GM23338 (cell line): ENCODE results near the gene TAS2R30. TPM values are rescaled to one million over a fixed set of nuclear protein-coding genes. Genes with fewer than 3 reads are reported as not detected.

Experiments used
- ATAC-seq: fragments of 200-7000 bp; cut with Tn5 transposase; 3 replicates; pipeline ENCODE4 v1.9.1; 2020
- DNase-seq: peaks from one replicate; pipeline ENCODE4 v3.0.0-alpha.2; 2015; ENCODE audit warnings: low spot score
- H2AFZ ChIP-seq: fragments of 200-600 bp; sonication (generic); 2 replicates; pipeline ENCODE4 v1.8.0; 2016; ENCODE audit warnings: antibody characterized with exemption, mild to moderate bottlenecking, moderate library complexity
- H3F3A ChIP-seq: fragments of 200-600 bp; sonication (generic); replicated peaks from 2 replicates; pipeline ENCODE4 v1.8.0; 2017; ENCODE audit warnings: antibody characterized with exemption, mixed run types, low read depth
- H3K27ac ChIP-seq: fragments of 200-600 bp; sonication (generic); 2 replicates; pipeline ENCODE4 v1.6.1; 2016; ENCODE audit warnings: low read depth
- H3K27me3 ChIP-seq: fragments of 200-600 bp; sonication (generic); 2 replicates; pipeline ENCODE4 v1.8.0; 2016; ENCODE audit warnings: mild to moderate bottlenecking, mixed run types, moderate library complexity; ENCODE audit not compliant: insufficient read depth
- H3K36me3 ChIP-seq: fragments of 200-600 bp; sonication (generic); 2 replicates; pipeline ENCODE4 v1.8.0; 2016; ENCODE audit warnings: mild to moderate bottlenecking; ENCODE audit not compliant: insufficient read depth
- H3K4me1 ChIP-seq: fragments of 200-600 bp; sonication (generic); 2 replicates; pipeline ENCODE4 v1.8.0; 2016; ENCODE audit warnings: mild to moderate bottlenecking, moderate library complexity; ENCODE audit not compliant: insufficient read depth
- H3K4me2 ChIP-seq: fragments of 200-600 bp; sonication (generic); 2 replicates; pipeline ENCODE4 v1.7.1; 2017; ENCODE audit warnings: mixed run types
- H3K4me3 ChIP-seq: fragments of 200-600 bp; sonication (generic); 2 replicates; pipeline ENCODE4 v1.6.1; 2016; ENCODE audit warnings: mixed run types
- H3K79me2 ChIP-seq: fragments of 200-600 bp; sonication (generic); replicated peaks from 2 replicates; pipeline ENCODE4 v1.8.0; 2017; ENCODE audit warnings: mild to moderate bottlenecking; ENCODE audit not compliant: insufficient read depth
- H3K9me2 ChIP-seq: fragments of 200-600 bp; sonication (generic); 2 replicates; pipeline ENCODE4 v1.8.0; 2017; ENCODE audit not compliant: insufficient read depth
- H4K20me1 ChIP-seq: fragments of 200-600 bp; sonication (generic); replicated peaks from 2 replicates; pipeline ENCODE4 v1.8.0; 2017; ENCODE audit warnings: mild to moderate bottlenecking; ENCODE audit not compliant: insufficient read depth
- H3K27ac Mint-ChIP-seq: 2 replicates; pipeline ENCODE4 v1.8.0; 2020; ENCODE audit warnings: inconsistent platforms, mild to moderate bottlenecking, moderate library complexity, mixed read lengths
- H3K27me3 Mint-ChIP-seq: 3 replicates; pipeline ENCODE4 v1.8.0; 2022; ENCODE audit warnings: low read depth, mild to moderate bottlenecking, moderate library complexity, mixed read lengths, inconsistent platforms; ENCODE audit not compliant: insufficient read depth, poor library complexity
- H3K36me3 Mint-ChIP-seq: 3 replicates; pipeline ENCODE4 v1.8.0; 2021; ENCODE audit warnings: low read depth, mild to moderate bottlenecking, inconsistent platforms, moderate library complexity, mixed read lengths
- H3K4me1 Mint-ChIP-seq: 3 replicates; pipeline ENCODE4 v1.8.0; 2020; ENCODE audit warnings: mild to moderate bottlenecking, inconsistent platforms, mixed read lengths
- H3K4me3 Mint-ChIP-seq: 3 replicates; pipeline ENCODE4 v1.8.0; 2021; ENCODE audit warnings: moderate library complexity, mild to moderate bottlenecking, inconsistent platforms, mixed read lengths
- H3K9me3 Mint-ChIP-seq: 3 replicates; pipeline ENCODE4 v1.8.0; 2020; ENCODE audit warnings: moderate library complexity, mild to moderate bottlenecking, inconsistent platforms, mixed read lengths
- CREB1 ChIP-seq: fragments of 250-450 bp; sonication (Bioruptor Pico); IDR thresholded peaks from 2 replicates; pipeline ENCODE4 v1.5.0; 2020; ENCODE audit warnings: low read depth, mild to moderate bottlenecking, moderate library complexity
- EZH2 ChIP-seq: fragments of 200-600 bp; sonication (generic); IDR thresholded peaks from one replicate; pipeline ENCODE4 v1.8.0; 2017; ENCODE audit warnings: antibody characterized with exemption, mild to moderate bottlenecking, low read depth; ENCODE audit not compliant: unreplicated experiment
- JUNB ChIP-seq: IDR thresholded peaks from one replicate; pipeline ENCODE4 v1.6.1; 2016; ENCODE audit warnings: antibody characterized with exemption; ENCODE audit not compliant: unreplicated experiment
- STAT1 ChIP-seq: IDR thresholded peaks from one replicate; pipeline ENCODE4 v1.6.1; 2016; ENCODE audit warnings: antibody characterized with exemption; ENCODE audit not compliant: unreplicated experiment
- ZNF331 ChIP-seq: fragments of 250-450 bp; sonication (Bioruptor Pico); IDR thresholded peaks from 2 replicates; pipeline ENCODE4 v1.5.0; 2020; ENCODE audit warnings: low read depth, mild to moderate bottlenecking, moderate library complexity
- ZNF462 ChIP-seq: fragments of 250-450 bp; sonication (Bioruptor Pico); IDR thresholded peaks from 2 replicates; pipeline ENCODE4 v1.5.0; 2020; ENCODE audit warnings: mild to moderate bottlenecking, moderate library complexity
- polyA plus RNA-seq: library from polyadenylated mRNA; unstranded; fragments of >200 nt; fragmentation: Nextera tagmentation; extraction: Ambion mirVana; gene quantifications from 2 replicates; pipeline ENCODE4 v1.2.1, GENCODE V29; 2016
- total RNA-seq: library from RNA; depleted of rRNA; stranded (reverse); fragments of >200 nt; shearing (Covaris generic); gene quantifications from 2 replicates; pipeline ENCODE4 v1.2.3, GENCODE V29; 2014
- TF ChIP-seq, protein P1 (sequence below): IDR thresholded peaks from 2 replicates; pipeline ENCODE4 v1.6.1; 2016; ENCODE audit warnings: antibody characterized with exemption
- TF ChIP-seq, protein P2 (sequence below), 2 experiments: fragments of 200-600 bp in 1 of 2; sonication (generic) in 1 of 2; conservative IDR thresholded peaks; 2 replicates each; pipeline versions ENCODE4 v1.5.1 to v1.6.1; 2016 to 2017; ENCODE audit warnings: antibody characterized with exemption in 2 of 2, low read depth in 2 of 2, mild to moderate bottlenecking in 2 of 2, moderate library complexity in 1 of 2

The TAS2R30 gene
- total and polyA plus RNA-seq, 2 experiments from 2014 or later: 0.39 to 13.7 TPM

DNA sequence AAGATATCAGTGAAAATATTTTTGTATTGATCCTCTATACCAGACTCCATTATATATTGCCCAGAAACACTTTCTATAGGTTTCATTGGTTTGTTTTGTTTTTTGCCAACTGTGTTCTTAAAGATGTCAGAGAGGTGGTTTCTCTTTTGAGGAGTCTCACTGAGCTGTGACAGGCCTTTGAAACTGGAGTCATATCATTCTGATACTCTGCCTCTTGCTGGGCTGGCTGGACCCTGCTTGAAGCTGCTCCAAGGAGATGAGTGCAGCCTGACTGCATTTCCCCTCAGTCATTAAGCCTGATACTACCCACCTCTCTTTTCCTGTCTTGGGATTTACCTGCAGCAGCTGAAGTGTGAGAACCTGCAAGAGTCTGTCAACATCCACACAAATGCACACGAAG lies 16.4 kb upstream of the TAS2R30 start:
- no peak overlapping the region for H3K4me3 Mint-ChIP-seq
- no peak for ATAC-seq
- H3K27me3 Mint-ChIP-seq: no peaks in the 10 kb centered on the region
- no peak overlapping the region for H2AFZ ChIP-seq
- H3K4me1 Mint-ChIP-seq: peaks cover 19% of the 10 kb centered on the region
- H3K4me3 ChIP-seq: no peak overlapping the region
- H3F3A ChIP-seq: no peaks in the 10 kb centered on the region
- no peaks in the 10 kb centered on the region for H3K36me3 ChIP-seq
- no peak for DNase-seq
- H3K27ac ChIP-seq: no peak overlapping the region
- H3K9me2 ChIP-seq: no peaks in the 10 kb centered on the region
- peaks cover 76% of the 10 kb centered on the region for H3K79me2 ChIP-seq
- H3K4me2 ChIP-seq: no peak overlapping the region
- H3K36me3 Mint-ChIP-seq: peaks cover 41% of the 10 kb centered on the region
- TF ChIP-seq ZNF331 (CRISPR knock-in tag) (no peak), EZH2 (no peak), JUNB (no peak), STAT1 (no peak), CREB1 (CRISPR knock-in tag) (no peak), ZNF462 (no peak)
- TF ChIP-seq, protein P1, sequence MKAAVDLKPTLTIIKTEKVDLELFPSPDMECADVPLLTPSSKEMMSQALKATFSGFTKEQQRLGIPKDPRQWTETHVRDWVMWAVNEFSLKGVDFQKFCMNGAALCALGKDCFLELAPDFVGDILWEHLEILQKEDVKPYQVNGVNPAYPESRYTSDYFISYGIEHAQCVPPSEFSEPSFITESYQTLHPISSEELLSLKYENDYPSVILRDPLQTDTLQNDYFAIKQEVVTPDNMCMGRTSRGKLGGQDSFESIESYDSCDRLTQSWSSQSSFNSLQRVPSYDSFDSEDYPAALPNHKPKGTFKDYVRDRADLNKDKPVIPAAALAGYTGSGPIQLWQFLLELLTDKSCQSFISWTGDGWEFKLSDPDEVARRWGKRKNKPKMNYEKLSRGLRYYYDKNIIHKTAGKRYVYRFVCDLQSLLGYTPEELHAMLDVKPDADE: no peak
- TF ChIP-seq, protein P2, sequence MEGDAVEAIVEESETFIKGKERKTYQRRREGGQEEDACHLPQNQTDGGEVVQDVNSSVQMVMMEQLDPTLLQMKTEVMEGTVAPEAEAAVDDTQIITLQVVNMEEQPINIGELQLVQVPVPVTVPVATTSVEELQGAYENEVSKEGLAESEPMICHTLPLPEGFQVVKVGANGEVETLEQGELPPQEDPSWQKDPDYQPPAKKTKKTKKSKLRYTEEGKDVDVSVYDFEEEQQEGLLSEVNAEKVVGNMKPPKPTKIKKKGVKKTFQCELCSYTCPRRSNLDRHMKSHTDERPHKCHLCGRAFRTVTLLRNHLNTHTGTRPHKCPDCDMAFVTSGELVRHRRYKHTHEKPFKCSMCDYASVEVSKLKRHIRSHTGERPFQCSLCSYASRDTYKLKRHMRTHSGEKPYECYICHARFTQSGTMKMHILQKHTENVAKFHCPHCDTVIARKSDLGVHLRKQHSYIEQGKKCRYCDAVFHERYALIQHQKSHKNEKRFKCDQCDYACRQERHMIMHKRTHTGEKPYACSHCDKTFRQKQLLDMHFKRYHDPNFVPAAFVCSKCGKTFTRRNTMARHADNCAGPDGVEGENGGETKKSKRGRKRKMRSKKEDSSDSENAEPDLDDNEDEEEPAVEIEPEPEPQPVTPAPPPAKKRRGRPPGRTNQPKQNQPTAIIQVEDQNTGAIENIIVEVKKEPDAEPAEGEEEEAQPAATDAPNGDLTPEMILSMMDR (conservative IDR thresholded peaks at IDR 0.05; ENCODE audit: low read depth in 2 of 2): no peak
- no peaks in the 10 kb centered on the region; the same call in 1 of the 2 replicates for H4K20me1 ChIP-seq
- H3K4me1 ChIP-seq: peaks cover 16% of the 10 kb centered on the region
- peaks cover 23% of the 10 kb centered on the region; the same call in 2 of the 3 replicates for H3K9me3 Mint-ChIP-seq
- no peak overlapping the region for H3K27ac Mint-ChIP-seq
- H3K27me3 ChIP-seq: no peaks in the 10 kb centered on the region
